ENCODE data around the gene HECTD2. TPM values are rescaled to one million over a fixed set of nuclear protein-coding genes. Genes with fewer than 3 reads are reported as not detected.
"Not testable (repeated sequence)": the region's sequence is repeated elsewhere in the genome, so short reads cannot be mapped to it uniquely, and the experiment has no call there.

HECTD2 gene
- total RNA-seq, 1 donor from 2014 or later: 18.2 TPM

GRCh38 chr10:91520661-91521060 lies 110.5 kb downstream of the HECTD2 start:
- H3K9me3 Mint-ChIP-seq: peaks cover 12% of the 10 kb centered on the region
- no peak overlapping the region for H3K4me3 Mint-ChIP-seq
- no peak for TF ChIP-seq CTCF (conservative IDR thresholded peaks at IDR 0.05)
- DNase-seq (ENCODE audit: extremely low spot score, unreplicated experiment): no peak
- H3K4me1 Mint-ChIP-seq (ENCODE audit: unreplicated experiment): peaks cover 9% of the 10 kb centered on the region
- peaks cover 4% of the 10 kb centered on the region for H3K27me3 Mint-ChIP-seq
- peaks cover 12% of the 10 kb centered on the region for H3K36me3 Mint-ChIP-seq
- no peak overlapping the region for H3K27ac Mint-ChIP-seq

DNA sequence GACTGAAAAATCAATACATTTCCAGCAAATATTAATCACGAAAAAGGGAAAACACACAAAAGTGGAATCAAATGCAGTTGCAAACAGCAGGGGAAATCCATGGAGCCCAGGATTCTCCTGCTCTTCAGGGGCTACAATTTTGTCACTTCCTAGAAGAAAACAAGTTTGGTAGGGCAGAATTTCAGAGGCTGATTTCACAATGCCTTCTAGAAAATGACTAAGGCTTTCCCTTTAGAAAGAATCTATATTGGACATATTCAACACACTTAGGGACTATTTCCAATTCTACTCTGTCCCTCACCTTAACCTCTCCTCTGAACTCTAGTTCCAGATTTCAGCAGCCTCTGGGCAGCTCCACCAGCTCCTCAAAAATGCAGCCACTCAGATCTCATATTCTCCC lies 111.3 kb downstream of the HECTD2 start:
- TF ChIP-seq CTCF (conservative IDR thresholded peaks at IDR 0.05): no peak
- Mint-ChIP-seq H3K4me1 (ENCODE audit: unreplicated experiment) (peaks cover 9% of the 10 kb centered on the region), H3K4me3 (no peak overlapping the region), H3K9me3 (peaks cover 12% of the 10 kb centered on the region), H3K27me3 (peaks cover 4% of the 10 kb centered on the region), H3K36me3 (peaks cover 12% of the 10 kb centered on the region), H3K27ac (no peak overlapping the region)
- DNase-seq (ENCODE audit: extremely low spot score, unreplicated experiment): no peak

DNA sequence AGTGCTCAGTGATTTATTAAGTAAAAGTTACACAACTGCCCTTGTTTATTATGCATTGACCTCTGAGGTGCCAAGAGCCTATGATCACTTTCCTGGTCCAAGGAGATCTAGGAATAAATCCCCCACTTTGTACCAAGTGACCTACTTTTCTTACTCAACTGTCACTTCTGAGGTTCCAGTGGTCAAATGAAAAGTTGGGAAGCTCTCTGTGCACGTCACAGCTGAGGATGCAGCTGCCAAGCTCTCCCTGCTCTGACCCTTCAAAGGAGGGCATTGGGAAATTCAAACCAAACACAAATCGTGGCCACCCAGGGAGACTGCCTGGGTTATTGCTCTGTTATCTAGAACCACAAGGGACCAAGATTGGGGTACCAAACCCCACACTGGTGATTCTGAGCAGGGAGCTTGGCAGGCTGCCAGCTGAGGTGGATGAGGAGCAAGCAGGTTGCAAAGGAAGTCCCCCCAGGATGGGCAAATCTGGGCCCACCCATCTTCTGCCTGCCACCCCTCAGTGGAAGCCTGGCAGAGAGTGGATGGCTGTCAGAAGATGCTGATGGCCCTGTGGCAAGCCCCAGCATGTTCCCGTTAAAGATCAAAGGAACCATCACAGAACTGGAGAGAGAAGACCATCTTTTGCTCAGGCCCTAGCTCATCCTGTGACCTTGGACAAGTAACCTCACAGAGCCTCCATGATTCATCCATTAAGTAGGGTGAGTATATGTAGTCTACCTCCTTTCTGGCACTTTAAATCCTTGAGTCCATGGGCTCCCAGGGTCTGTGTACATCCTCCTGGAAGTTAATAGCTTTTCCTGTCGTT lies 116.0 kb downstream of the HECTD2 start:
- no peak overlapping the region for H3K27ac Mint-ChIP-seq
- no peak for DNase-seq (ENCODE audit: extremely low spot score, unreplicated experiment)
- H3K4me3 Mint-ChIP-seq: no peak overlapping the region
- TF ChIP-seq CTCF (conservative IDR thresholded peaks at IDR 0.05): no peak
- H3K9me3 Mint-ChIP-seq: no peaks in the 10 kb centered on the region
- H3K27me3 Mint-ChIP-seq: peaks cover 6% of the 10 kb centered on the region
- no peaks in the 10 kb centered on the region for H3K36me3 Mint-ChIP-seq
- H3K4me1 Mint-ChIP-seq (ENCODE audit: unreplicated experiment): no peaks in the 10 kb centered on the region

- peaks cover 14% of the 10 kb centered on the region for H3K27me3 Mint-ChIP-seq
- no peak for DNase-seq (ENCODE audit: extremely low spot score, unreplicated experiment)
- peaks cover 4% of the 10 kb centered on the region for H3K36me3 Mint-ChIP-seq
- H3K4me1 Mint-ChIP-seq (ENCODE audit: unreplicated experiment): no peaks in the 10 kb centered on the region
- H3K9me3 Mint-ChIP-seq: no peaks in the 10 kb centered on the region
- no peak for TF ChIP-seq CTCF (conservative IDR thresholded peaks at IDR 0.05)
- H3K4me3 Mint-ChIP-seq: no peak overlapping the region
- no peak overlapping the region for H3K27ac Mint-ChIP-seq
Observed at GRCh38 chr10:91528080-91528479, 117.9 kb downstream of the HECTD2 start.

DNA sequence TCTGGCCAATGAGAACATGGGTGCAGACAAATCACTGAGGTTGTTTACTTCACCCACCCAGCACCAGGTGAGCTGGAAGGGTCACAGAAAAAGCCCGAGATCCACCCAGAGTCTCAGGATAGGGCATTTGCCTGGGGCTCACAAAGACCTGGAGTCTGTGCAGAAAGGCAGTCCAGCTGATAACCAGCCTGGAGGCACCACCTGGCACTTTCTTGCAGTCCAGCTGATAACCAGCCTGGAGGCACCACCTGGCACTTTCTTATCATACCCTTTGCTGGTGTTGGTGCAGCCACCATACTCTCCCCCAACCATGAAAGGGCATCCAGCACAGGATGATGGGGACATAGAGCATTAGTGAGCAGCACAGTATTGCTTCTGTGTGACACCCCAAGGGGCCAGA lies 118.6 kb downstream of the HECTD2 start:
- no peaks in the 10 kb centered on the region for H3K9me3 Mint-ChIP-seq
- H3K27ac Mint-ChIP-seq: no peak overlapping the region
- H3K36me3 Mint-ChIP-seq: peaks cover 4% of the 10 kb centered on the region
- H3K27me3 Mint-ChIP-seq: peaks cover 14% of the 10 kb centered on the region
- no peaks in the 10 kb centered on the region for H3K4me1 Mint-ChIP-seq (ENCODE audit: unreplicated experiment)
- no peak for TF ChIP-seq CTCF (conservative IDR thresholded peaks at IDR 0.05)
- DNase-seq (ENCODE audit: extremely low spot score, unreplicated experiment): no peak
- no peak overlapping the region for H3K4me3 Mint-ChIP-seq

- not testable (repeated sequence) for H3K27me3 Mint-ChIP-seq; DNase-seq (ENCODE audit: extremely low spot score, unreplicated experiment); H3K27ac Mint-ChIP-seq; H3K36me3 Mint-ChIP-seq; H3K4me1 Mint-ChIP-seq (ENCODE audit: unreplicated experiment); H3K4me3 Mint-ChIP-seq; H3K9me3 Mint-ChIP-seq
Observed at GRCh38 chr10:91534789-91535188, 124.6 kb downstream of the HECTD2 start.
